ENCODE results near the gene SLC5A6.

- TF ChIP-seq POLR2AphosphoS5 (IDR thresholded peaks at IDR 0.05; ENCODE audit: low read depth, low read length) (no peak), POLR2A (IDR thresholded peaks at IDR 0.05; ENCODE audit: low read depth, low read length) (no peak), PAX5 (IDR thresholded peaks at IDR 0.05; ENCODE audit: insufficient read depth, low read length, severe bottlenecking) (no peak)
Measured at GRCh38 chr2:27216416-27217137, 4.5 kb upstream of the SLC5A6 start.
